ENCODE measurements around the gene ADCY1.
A peak's percentile ranks its signal among the peaks of the same experiment; 100 is the strongest.

ADCY1 gene

DNA sequence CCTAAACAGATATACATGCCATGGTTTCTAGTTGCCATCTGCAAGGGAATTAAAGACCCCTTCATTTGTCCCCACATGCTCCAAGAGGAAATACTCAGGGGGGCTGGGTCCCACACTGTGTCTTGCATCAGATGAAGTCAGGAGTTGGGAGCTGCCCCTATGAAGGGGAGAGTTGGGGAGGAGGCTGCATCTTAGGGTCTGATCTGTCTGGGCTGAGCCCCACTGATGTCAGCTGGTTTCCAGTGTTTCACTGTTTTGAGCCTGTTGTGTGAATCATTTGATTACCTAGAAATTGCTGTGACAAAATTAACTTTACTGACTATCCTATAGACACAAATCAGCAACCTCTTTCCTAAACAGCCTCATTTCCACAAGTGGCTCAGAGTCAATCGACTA is 4.9 kb upstream of the ADCY1 start:
- no peak for TF ChIP-seq ZNF274 (IDR thresholded peaks at IDR 0.05; ENCODE audit: low read depth, low read length)
- H3K4me3 ChIP-seq (ENCODE audit: low read length): no peak overlapping the region

DNA sequence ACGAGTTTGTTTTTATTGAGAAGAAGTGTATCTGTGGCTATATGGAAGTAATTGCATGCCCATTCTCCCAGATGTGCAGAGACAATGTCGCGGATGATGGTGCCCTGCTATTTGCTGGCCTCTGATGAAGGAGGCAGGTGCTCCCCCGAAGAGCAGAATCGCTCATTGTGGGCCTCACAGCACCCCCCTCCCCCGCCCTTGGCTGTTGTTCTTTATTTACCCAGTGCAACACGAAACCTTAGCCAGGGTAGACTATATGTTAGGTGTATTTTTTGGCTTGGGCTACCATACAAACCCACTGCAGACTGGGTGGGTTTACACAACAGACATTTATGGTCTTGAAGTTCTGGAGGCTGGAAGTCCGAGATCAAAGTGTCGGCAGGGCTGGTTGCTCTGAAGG is 3.4 kb upstream of the ADCY1 start:
- H3K4me3 ChIP-seq (ENCODE audit: low read length): no peak overlapping the region
- TF ChIP-seq ZNF274 (IDR thresholded peaks at IDR 0.05; ENCODE audit: low read depth, low read length): no peak

GRCh38 chr7:45573204-45573603 is 964 bp upstream of the ADCY1 start:
- no peak overlapping the region for H3K4me3 ChIP-seq (ENCODE audit: low read length)
- TF ChIP-seq ZNF274 (IDR thresholded peaks at IDR 0.05; ENCODE audit: low read depth, low read length): no peak

GRCh38 chr7:45574416-45574668 is 174 bp downstream of the ADCY1 start:
- no peak for TF ChIP-seq ZNF274 (IDR thresholded peaks at IDR 0.05; ENCODE audit: low read depth, low read length)
- peak overlapping the region; percentile 57; the same call in 1 of the 2 replicates for H3K4me3 ChIP-seq (ENCODE audit: low read length)

GRCh38 chr7:45574669-45575500 is 717 bp downstream of the ADCY1 start:
- peak overlapping the region; percentile 57 for H3K4me3 ChIP-seq (ENCODE audit: low read length)

DNA sequence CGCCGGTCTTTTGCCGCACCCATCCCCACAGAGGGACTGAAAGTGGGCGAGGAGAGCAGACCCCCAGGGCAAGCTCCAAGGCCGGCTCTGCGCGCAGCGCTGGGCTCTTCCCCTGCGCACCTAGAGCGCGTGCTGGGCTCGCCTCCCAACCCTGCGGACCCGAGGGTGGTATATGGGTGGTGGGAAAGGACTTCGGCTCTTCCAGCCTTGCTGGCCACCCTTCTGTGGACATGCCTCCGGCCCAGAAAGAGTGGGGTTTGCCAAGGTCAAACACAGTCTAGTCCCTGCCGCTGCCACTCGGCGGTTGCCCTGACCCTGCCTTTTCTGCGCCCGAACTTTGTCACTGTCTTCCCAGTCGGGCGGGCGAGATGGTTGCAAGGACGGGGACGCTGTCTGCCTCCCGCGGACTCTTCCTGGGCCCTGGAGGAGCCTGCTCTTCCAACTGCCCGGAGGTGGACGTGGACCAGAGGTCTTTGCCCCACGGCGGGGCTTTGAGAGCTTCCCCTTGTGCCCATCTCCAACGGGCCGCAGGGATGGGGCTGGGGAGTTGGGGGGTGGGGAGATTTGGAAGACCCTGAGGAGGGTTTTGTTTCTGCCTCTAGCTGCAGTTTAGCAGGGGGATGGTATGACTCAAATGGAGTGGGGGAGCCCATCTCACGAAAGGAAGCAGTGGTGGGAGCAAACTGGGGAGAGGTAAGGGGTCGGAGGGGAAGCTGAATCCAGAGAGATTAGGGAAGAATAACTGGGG is 1.5 kb downstream of the ADCY1 start:
- no peak for TF ChIP-seq ZNF274 (IDR thresholded peaks at IDR 0.05; ENCODE audit: low read depth, low read length)
- H3K4me3 ChIP-seq (ENCODE audit: low read length): no peak overlapping the region; the same call in 1 of the 2 replicates

More at GRCh38 chr7:45574669-45575500, 717 bp downstream of the ADCY1 start:
- no peak for TF ChIP-seq ZNF274 (IDR thresholded peaks at IDR 0.05; ENCODE audit: low read depth, low read length)

DNA sequence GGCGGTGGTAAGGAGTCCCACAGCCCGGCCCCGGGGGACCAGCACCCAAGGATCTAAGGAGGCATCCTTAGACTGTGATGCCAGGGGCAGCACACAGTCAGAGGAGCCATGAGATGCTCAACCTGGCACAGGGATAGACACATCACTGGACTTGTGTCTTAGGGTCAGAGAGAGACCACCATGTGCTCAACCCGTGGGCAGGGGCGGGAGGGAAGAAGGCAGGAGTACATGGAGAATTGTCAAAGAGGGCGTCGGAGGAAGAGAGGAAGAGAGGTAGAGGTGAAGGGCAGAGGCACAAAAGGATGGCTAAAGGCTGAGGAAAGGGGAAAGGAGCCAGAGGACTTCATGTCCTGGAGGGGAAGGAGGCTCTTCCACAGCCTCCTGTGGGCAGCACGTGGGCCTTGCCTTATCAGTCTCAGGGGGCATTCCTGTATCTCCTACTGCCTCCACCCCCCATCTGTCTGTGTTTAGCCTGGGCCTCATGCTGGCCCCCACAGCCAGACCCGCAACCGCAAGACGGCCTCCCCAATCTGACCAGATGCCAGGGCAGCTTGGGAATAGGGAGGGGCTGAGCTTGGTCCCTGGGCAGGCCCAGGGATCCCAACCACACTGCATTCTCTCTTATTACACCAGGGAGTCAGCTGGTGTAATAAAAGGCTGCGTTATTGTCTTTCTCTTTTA is 2.2 kb downstream of the ADCY1 start:
- no peak overlapping the region for H3K4me3 ChIP-seq (ENCODE audit: low read length)
- TF ChIP-seq ZNF274 (IDR thresholded peaks at IDR 0.05; ENCODE audit: low read depth, low read length): no peak

- no peak for TF ChIP-seq ZNF274 (IDR thresholded peaks at IDR 0.05; ENCODE audit: low read depth, low read length)
- no peak overlapping the region for H3K4me3 ChIP-seq (ENCODE audit: low read length)
Observed at GRCh38 chr7:45578022-45578421, 3.9 kb downstream of the ADCY1 start.

- no peak for TF ChIP-seq ZNF274 (IDR thresholded peaks at IDR 0.05; ENCODE audit: low read depth, low read length)
- no peak overlapping the region for H3K4me3 ChIP-seq (ENCODE audit: low read length)
Observed at GRCh38 chr7:45578467-45578866, 4.3 kb downstream of the ADCY1 start.

DNA sequence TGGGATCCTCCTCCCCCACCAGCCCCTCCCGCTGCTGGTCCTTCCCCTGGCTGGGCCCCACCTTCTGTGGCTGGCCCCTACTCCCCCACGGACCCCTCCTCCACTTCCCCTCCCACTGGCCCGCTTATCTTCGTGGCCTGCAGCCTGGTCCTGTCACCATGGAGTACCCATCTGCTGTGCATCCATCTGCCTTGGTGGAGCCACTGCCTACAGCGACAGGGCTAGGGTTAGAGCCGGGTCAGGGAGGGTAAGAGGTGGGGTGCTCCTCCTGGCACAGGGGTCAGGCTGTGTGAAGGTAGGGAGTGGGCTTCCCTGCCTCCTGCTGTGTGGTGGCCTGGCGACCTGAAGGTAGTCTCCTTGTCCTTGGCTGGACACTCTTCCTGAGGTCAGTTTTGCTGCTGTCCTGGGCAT is 5.2 kb downstream of the ADCY1 start:
- TF ChIP-seq ZNF274 (IDR thresholded peaks at IDR 0.05; ENCODE audit: low read depth, low read length): no peak
- no peak overlapping the region for H3K4me3 ChIP-seq (ENCODE audit: low read length)

GRCh38 chr7:45580053-45580872 is 6.1 kb downstream of the ADCY1 start:
- TF ChIP-seq ZNF274 (IDR thresholded peaks at IDR 0.05; ENCODE audit: low read depth, low read length): no peak
- no peak overlapping the region for H3K4me3 ChIP-seq (ENCODE audit: low read length)

GRCh38 chr7:45581271-45581780 is 7.2 kb downstream of the ADCY1 start:
- no peak overlapping the region for H3K4me3 ChIP-seq (ENCODE audit: low read length)
- TF ChIP-seq ZNF274 (IDR thresholded peaks at IDR 0.05; ENCODE audit: low read depth, low read length): no peak

DNA sequence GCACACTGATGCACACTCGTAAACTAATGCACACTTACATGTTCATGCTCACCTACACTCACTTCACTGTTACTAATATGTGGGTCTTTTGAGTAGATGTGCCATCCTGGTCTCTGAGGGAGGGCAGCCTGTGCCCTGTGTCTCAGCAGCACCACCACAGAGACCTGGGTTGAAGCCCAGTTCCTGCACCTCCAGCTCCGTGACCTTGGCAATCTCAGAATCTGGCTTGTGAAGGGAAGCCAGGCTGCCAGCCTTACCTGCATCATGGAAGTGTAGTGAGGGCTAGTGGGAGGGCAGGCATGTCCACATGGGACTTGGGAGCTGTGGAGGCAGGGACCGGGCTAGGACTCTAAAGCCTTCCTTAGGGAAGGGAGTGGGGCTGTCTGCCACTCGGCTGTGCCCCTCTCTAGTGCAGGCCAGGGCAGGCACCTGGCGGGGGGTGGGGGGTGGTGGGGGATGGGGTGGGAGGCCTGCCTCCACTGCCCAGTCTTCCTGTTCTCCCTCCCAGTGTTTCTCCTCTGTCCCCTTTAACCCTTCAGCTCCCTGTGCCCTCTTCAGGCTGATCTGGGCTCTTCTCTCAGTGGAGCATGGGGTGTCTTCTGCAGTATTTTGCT is 8.1 kb downstream of the ADCY1 start:
- no peak overlapping the region for H3K4me3 ChIP-seq (ENCODE audit: low read length)
- no peak for TF ChIP-seq ZNF274 (IDR thresholded peaks at IDR 0.05; ENCODE audit: low read depth, low read length)

Data from GM08714 (cell line).